Measurements from ENCODE around the gene PAWR. TPM values are rescaled to one million over a fixed set of nuclear protein-coding genes. Genes with fewer than 3 reads are reported as not detected.
A peak's percentile ranks its signal among the peaks of the same experiment; 100 is the strongest.

The PAWR gene
- total and polyA plus RNA-seq, 8 donors, result 10.1 to 662 (median 81.9) TPM

DNA sequence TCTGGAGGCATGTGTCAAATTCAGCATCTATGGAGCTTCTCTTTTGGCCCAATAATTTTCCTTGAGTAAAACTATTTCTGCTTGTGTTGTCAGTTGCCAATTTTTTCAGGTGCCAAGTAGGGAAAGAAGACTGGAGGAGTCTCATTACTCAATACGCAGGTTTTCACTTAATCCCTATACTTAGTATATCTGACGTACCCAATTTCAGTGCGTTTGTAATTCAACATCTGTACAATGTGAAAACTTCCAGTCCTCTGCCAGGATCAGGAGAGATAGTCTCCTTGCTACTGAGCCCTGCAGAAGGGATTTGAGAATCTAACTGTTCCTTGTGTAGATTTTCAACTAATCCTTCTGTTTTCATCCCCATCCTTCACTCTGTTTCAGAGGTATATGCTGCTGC, 5.7 kb upstream of the PAWR start:
- TF ChIP-seq EP300 (IDR thresholded peaks at IDR 0.05) (no peak), POLR2AphosphoS5 (IDR thresholded peaks at IDR 0.05) (no peak), POLR2A (IDR thresholded peaks at IDR 0.05) (no peak)
- TF ChIP-seq, protein P1, sequence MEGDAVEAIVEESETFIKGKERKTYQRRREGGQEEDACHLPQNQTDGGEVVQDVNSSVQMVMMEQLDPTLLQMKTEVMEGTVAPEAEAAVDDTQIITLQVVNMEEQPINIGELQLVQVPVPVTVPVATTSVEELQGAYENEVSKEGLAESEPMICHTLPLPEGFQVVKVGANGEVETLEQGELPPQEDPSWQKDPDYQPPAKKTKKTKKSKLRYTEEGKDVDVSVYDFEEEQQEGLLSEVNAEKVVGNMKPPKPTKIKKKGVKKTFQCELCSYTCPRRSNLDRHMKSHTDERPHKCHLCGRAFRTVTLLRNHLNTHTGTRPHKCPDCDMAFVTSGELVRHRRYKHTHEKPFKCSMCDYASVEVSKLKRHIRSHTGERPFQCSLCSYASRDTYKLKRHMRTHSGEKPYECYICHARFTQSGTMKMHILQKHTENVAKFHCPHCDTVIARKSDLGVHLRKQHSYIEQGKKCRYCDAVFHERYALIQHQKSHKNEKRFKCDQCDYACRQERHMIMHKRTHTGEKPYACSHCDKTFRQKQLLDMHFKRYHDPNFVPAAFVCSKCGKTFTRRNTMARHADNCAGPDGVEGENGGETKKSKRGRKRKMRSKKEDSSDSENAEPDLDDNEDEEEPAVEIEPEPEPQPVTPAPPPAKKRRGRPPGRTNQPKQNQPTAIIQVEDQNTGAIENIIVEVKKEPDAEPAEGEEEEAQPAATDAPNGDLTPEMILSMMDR (IDR thresholded peaks at IDR 0.05), result no peak
- H3K27me3 ChIP-seq, result peaks cover 0 to 4% (median 0%) of the 10 kb centered on the region in 3 donors
- H3K36me3 ChIP-seq, result no peaks in the 10 kb centered on the region
- peaks cover 0 to 20% (median 14%) of the 10 kb centered on the region in 4 donors for H3K4me1 ChIP-seq
- DNase-seq, result no peak
- H3K27ac ChIP-seq, result no peak overlapping the region
- H3K9me3 ChIP-seq, result no peaks in the 10 kb centered on the region
- intact Hi-C loops (cut with DNase I; ENCODE audit: low total_unique reads), result no loop called here
- 87 to 96% (median 90%) methylated on average over 3 of the region's 3 CpGs for WGBS, 5 donors
- no peak overlapping the region for H3K4me3 ChIP-seq

DNA sequence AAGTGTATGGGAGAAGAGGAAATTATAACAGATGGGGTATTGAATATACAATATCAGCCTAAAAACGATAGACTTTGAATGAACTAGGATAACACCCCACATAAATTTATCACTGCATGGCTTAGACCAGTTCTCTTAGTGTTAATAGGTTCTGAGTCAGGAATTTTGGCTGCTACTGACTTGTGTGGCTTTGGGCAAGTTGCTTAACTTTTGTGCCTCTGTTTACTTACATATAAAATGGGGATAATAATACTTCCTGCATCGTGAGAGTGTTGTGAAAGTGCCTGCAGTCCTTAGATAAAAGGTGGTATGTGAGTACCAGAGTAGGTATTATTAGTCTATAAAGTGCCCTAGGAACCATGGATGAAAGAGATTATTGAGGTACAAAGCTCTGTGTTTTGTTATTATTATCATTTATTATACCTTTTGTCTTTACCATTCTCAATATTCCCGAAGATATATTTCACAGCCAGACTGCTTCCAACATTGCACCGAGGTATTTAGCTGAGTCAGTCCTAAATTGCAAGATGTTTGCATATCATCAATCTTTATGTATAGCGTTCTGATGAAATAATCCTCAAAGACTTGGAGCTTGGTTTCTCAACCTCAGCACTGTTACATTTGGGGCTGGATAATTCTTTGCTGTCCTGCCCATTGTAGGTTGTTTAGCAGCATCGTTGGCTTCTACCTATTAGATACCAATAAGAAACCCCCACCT, 2.3 kb upstream of the PAWR start:
- H3K36me3 ChIP-seq, result no peaks in the 10 kb centered on the region
- no peaks in the 10 kb centered on the region for H3K9me3 ChIP-seq
- no peak for DNase-seq
- H3K27me3 ChIP-seq, result peaks cover 0 to 22% (median 0%) of the 10 kb centered on the region in 3 donors
- intact Hi-C loops (cut with DNase I; ENCODE audit: low total_unique reads), result no loop called here
- no peak for TF ChIP-seq POLR2A (IDR thresholded peaks at IDR 0.05)
- WGBS, 5 donors, result 41 to 54% (median 46%) methylated on average over 6 of the region's 6 CpGs
- H3K4me3 ChIP-seq, result peak overlapping the region in 1 of 4 donors; percentile 83
- H3K4me1 ChIP-seq, result peaks cover 0 to 36% (median 32%) of the 10 kb centered on the region in 4 donors
- peak overlapping the region in 3 of 5 donors; percentile 90 to 96 (median 91) for H3K27ac ChIP-seq

DNA sequence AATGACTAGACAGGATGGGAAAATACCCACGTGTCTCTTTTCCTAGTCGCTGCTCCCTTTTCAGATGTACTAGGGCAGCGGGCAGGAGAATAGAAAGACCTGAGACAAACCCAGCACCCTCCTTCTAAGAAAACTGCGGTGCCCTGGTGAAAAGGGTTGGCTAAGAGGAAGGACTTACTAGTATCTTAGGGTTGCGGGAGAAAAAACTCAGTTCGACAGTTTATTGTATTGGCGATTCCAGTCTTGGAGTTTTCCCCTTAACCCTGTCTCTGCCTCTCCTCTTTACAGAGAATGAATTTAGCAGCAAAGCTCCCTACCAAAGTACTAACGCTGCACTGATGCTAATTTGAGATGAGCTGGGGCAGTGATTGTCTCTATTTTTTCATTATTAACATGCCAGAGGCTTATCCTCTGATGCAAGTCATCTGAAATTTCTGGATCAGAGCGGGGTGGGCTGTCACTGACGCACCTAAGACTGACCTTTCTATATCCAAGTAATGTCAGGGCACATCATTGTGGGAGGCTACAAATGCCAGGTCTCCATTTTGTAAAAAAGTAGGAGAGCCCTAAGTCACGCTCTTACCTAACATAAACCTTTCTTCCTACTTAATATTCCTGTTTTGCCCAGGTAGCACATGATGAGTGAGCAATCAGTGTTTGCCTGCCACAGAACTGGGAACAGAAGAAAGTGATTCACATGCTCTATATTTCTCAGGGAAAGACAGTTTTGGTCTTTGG, 916 bp upstream of the PAWR start:
- Histone ChIP-seq H3K4me1 (peaks cover 0 to 44% (median 36%) of the 10 kb centered on the region in 4 donors), H3K27ac (peak overlapping the region; percentile 90 to 96 (median 91)), H3K4me3 (peak overlapping the region; percentile 76 to 95 (median 82)), H3K36me3 (no peaks in the 10 kb centered on the region), H3K9me3 (no peaks in the 10 kb centered on the region), H3K27me3 (peaks cover 0 to 22% (median 0%) of the 10 kb centered on the region in 3 donors)
- intact Hi-C loops (cut with DNase I; ENCODE audit: low total_unique reads), result no loop called here
- DNase-seq, result peak in 1 of 2 donors; percentile 28
- no peak for TF ChIP-seq POLR2A (IDR thresholded peaks at IDR 0.05)
- no peak for TF ChIP-seq POLR2AphosphoS5 (IDR thresholded peaks at IDR 0.05)
- no peak for TF ChIP-seq EP300 (IDR thresholded peaks at IDR 0.05)
- TF ChIP-seq, protein P1 (IDR thresholded peaks at IDR 0.05), result no peak
- 10 to 15% (median 11%) methylated on average over 11 of the region's 11 CpGs for WGBS, 5 donors

- peaks cover 0 to 22% (median 0%) of the 10 kb centered on the region in 3 donors for H3K27me3 ChIP-seq
- TF ChIP-seq EP300 (IDR thresholded peaks at IDR 0.05) (no peak), POLR2AphosphoS5 (IDR thresholded peaks at IDR 0.05) (no peak), POLR2A (IDR thresholded peaks at IDR 0.05) (no peak)
- TF ChIP-seq, protein P1 (IDR thresholded peaks at IDR 0.05), result no peak
- intact Hi-C loops (cut with DNase I; ENCODE audit: low total_unique reads), result no loop called here
- peak; percentile 41 to 72 for DNase-seq
- H3K9me3 ChIP-seq, result no peaks in the 10 kb centered on the region
- no peaks in the 10 kb centered on the region for H3K36me3 ChIP-seq
- H3K4me1 ChIP-seq, result peaks cover 3 to 59% (median 45%) of the 10 kb centered on the region in 4 donors
- peak overlapping the region; percentile 76 to 95 (median 82) for H3K4me3 ChIP-seq
- 0 to 1% (median 0%) methylated on average over 5 to 45 of the region's 45 CpGs for WGBS, 5 donors
- H3K27ac ChIP-seq, result peak overlapping the region; percentile 90 to 96 (median 91)
Observed at GRCh38 chr12:79690142-79690637, 574 bp downstream of the PAWR start.
